ENCODE results near the gene SPATA32. TPM values are rescaled to one million over a fixed set of nuclear protein-coding genes. Genes with fewer than 3 reads are reported as not detected.
A peak's percentile ranks its signal among the peaks of the same experiment; 100 is the strongest.

Gene SPATA32
- total RNA-seq, 1 donor from 2014 or later: not detected

GRCh38 chr17:45231481-45232116 lies 30.3 kb downstream of the SPATA32 start:
- DNase-seq: peak; percentile 61
- Mint-ChIP-seq H3K4me1 (ENCODE audit: low read depth, unreplicated experiment) (peaks cover 32% of the 10 kb centered on the region), H3K27ac (ENCODE audit: unreplicated experiment) (peak overlapping the region; percentile 92), H3K36me3 (ENCODE audit: unreplicated experiment) (no peaks in the 10 kb centered on the region), H3K9me3 (ENCODE audit: unreplicated experiment) (peaks cover 7% of the 10 kb centered on the region), H3K27me3 (ENCODE audit: unreplicated experiment) (peaks cover 13% of the 10 kb centered on the region), H3K4me3 (ENCODE audit: unreplicated experiment) (peak overlapping the region; percentile 69)
- TF ChIP-seq CTCF (IDR thresholded peaks at IDR 0.05; ENCODE audit: partially characterized antibody, unreplicated experiment): peak; percentile 47

DNA sequence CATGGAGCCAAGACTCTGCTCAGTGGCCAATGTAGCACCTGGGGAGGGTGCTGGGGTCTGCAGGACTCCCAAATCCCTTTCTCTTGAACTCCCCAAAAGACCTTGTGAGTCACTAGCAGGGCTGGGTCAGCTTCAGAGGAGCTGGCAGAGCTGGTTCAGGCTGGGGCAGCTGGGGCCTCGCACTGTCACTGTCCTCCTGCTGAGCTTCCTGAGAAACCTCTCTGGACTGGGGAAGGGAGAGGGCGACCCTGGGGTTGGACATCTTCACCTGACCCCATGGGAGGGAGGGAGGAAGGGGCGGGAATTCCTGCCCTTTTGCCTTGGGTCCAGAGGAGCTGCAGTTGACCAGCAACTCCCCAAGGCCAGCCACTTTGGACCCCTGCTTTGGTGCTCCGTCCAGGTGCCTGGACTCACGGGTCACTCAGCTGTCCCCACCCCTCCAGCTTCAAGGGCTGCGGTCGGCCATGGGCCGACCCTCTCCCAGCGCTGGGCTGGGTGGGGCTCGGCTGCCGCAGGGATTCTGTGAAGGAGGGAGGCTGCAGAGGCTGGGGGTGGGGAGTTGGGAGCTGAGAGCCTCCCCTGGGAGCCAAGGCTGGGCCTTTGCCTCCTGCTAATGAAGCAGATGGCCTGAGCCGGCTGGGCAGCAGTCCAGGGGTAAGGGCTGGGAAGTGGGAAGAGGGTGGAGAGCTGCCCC lies 31.0 kb downstream of the SPATA32 start:
- Mint-ChIP-seq H3K27ac (ENCODE audit: unreplicated experiment) (peak overlapping the region; percentile 92), H3K27me3 (ENCODE audit: unreplicated experiment) (peaks cover 13% of the 10 kb centered on the region), H3K4me3 (ENCODE audit: unreplicated experiment) (peak overlapping the region; percentile 69), H3K9me3 (ENCODE audit: unreplicated experiment) (peaks cover 7% of the 10 kb centered on the region), H3K4me1 (ENCODE audit: low read depth, unreplicated experiment) (peaks cover 32% of the 10 kb centered on the region), H3K36me3 (ENCODE audit: unreplicated experiment) (no peaks in the 10 kb centered on the region)
- no peak for TF ChIP-seq CTCF (IDR thresholded peaks at IDR 0.05; ENCODE audit: partially characterized antibody, unreplicated experiment)
- peak; percentile 78 for DNase-seq

DNA sequence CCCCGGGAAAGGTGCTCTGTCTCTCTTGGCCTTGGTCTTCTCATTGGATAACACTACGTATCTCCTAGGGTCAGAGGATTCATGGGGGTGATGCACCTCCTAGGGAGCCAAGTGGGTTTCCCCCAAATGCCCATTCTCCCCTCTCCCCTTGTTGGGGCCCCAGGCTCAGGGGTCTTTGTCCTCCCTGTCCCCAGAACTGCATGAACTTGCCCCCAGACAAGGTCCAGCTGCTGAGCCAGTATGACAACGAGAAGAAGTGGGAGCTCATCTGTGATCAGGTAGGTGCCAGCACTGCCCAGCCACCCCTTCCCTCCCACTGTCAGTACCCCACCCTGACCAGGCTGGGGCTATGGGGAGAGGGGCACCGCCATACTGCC lies 31.5 kb downstream of the SPATA32 start:
- peaks cover 34% of the 10 kb centered on the region for H3K4me1 Mint-ChIP-seq (ENCODE audit: low read depth, unreplicated experiment)
- no peaks in the 10 kb centered on the region for H3K36me3 Mint-ChIP-seq (ENCODE audit: unreplicated experiment)
- H3K9me3 Mint-ChIP-seq (ENCODE audit: unreplicated experiment): peaks cover 7% of the 10 kb centered on the region
- no peak overlapping the region for H3K4me3 Mint-ChIP-seq (ENCODE audit: unreplicated experiment)
- no peak for TF ChIP-seq CTCF (IDR thresholded peaks at IDR 0.05; ENCODE audit: partially characterized antibody, unreplicated experiment)
- H3K27ac Mint-ChIP-seq (ENCODE audit: unreplicated experiment): no peak overlapping the region
- DNase-seq: no peak
- peaks cover 13% of the 10 kb centered on the region for H3K27me3 Mint-ChIP-seq (ENCODE audit: unreplicated experiment)

DNA sequence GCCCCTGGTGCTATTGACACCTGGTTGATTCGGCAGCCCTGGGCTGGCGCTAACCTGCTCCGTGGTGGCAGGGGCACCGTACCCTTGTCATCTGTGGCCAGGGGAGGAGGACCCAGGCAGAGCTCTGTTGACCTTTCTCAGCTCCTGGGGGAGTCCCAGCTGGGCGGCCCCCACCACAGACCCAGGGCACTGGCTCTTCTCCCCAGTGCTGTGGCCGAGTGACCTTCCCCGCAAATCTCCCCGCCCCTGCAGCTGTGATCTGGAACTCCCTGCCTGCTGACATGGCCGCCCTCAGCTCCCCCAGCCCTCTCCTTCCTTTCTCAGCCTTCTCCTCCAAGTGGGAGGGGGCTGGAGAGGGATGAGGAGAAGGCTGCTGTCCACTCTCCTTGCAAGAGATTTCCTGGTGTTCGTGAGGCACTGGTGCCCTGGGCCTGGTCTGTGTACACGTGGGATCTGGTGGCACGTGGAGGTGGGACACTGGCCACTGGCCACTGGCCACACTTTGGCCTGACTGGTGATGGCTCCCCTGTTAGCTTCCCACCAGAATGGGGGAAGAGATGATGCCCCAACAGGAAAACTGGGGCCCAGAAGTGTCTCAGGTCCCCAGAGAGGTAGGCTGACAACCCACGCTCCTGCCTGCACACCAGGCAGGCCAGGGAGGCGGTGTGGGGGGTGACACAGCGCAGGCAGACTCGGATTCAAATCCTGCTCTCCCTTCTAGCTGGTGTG lies 32.0 kb downstream of the SPATA32 start:
- Mint-ChIP-seq H3K27me3 (ENCODE audit: unreplicated experiment) (peaks cover 10% of the 10 kb centered on the region), H3K4me3 (ENCODE audit: unreplicated experiment) (no peak overlapping the region), H3K4me1 (ENCODE audit: low read depth, unreplicated experiment) (peaks cover 37% of the 10 kb centered on the region), H3K9me3 (ENCODE audit: unreplicated experiment) (peaks cover 5% of the 10 kb centered on the region), H3K36me3 (ENCODE audit: unreplicated experiment) (no peaks in the 10 kb centered on the region), H3K27ac (ENCODE audit: unreplicated experiment) (peak overlapping the region; percentile 38)
- no peak for TF ChIP-seq CTCF (IDR thresholded peaks at IDR 0.05; ENCODE audit: partially characterized antibody, unreplicated experiment)
- peak; percentile 31 for DNase-seq

All from glutamatergic neuron (in vitro differentiated cells).